ENCODE data around the gene ELFN2.

Gene ELFN2

GRCh38 chr22:37409031-37409430 lies 18.2 kb downstream of the ELFN2 start:
- Histone ChIP-seq H3K27ac (ENCODE audit: low read depth, low read length) (no peak overlapping the region), H2BK15ac (replicated peaks; ENCODE audit: low read depth) (no peak overlapping the region), H4K8ac (ENCODE audit: low read depth, low read length) (no peak overlapping the region), H2AK5ac (ENCODE audit: low read length) (no peak overlapping the region), H3K4ac (ENCODE audit: low read depth, low read length) (no peak overlapping the region), H3K4me1 (ENCODE audit: control insufficient read depth, low read depth, low read length) (no peaks in the 10 kb centered on the region), H3K18ac (ENCODE audit: low read length) (no peak overlapping the region), H3K9ac (ENCODE audit: low read length) (no peak overlapping the region), H3K4me2 (ENCODE audit: low read length) (no peak overlapping the region), H2BK120ac (ENCODE audit: low read depth, low read length) (no peak overlapping the region), H3K79me1 (ENCODE audit: low read length) (no peaks in the 10 kb centered on the region), H3K27me3 (ENCODE audit: insufficient read depth, low read length, poor library complexity) (no peaks in the 10 kb centered on the region), H3K4me3 (ENCODE audit: low read length) (no peak overlapping the region), H3K56ac (ENCODE audit: low read length) (no peak overlapping the region), H3K79me2 (ENCODE audit: control insufficient read depth, insufficient read depth, low read length) (no peaks in the 10 kb centered on the region), H3K23ac (ENCODE audit: low read length) (no peak overlapping the region), H4K5ac (ENCODE audit: low read length) (no peak overlapping the region), H2BK5ac (ENCODE audit: low read length) (no peak overlapping the region), H3K36me3 (ENCODE audit: control insufficient read depth, insufficient read depth, low read length) (no peaks in the 10 kb centered on the region)
- DNase-seq: no peak
- WGBS (ENCODE audit: extremely low coverage, insufficient coverage, low lambda C conversion rate): no CpG with 5 or more reads among the region's 8 CpGs

GRCh38 chr22:37407856-37408255 lies 19.4 kb downstream of the ELFN2 start:
- Histone ChIP-seq H2BK5ac (ENCODE audit: low read length) (no peak overlapping the region), H3K4me1 (ENCODE audit: control insufficient read depth, low read depth, low read length) (no peaks in the 10 kb centered on the region), H3K4me3 (ENCODE audit: low read length) (no peak overlapping the region), H3K79me1 (ENCODE audit: low read length) (no peaks in the 10 kb centered on the region), H3K4ac (ENCODE audit: low read depth, low read length) (no peak overlapping the region), H2BK15ac (replicated peaks; ENCODE audit: low read depth) (no peak overlapping the region), H3K4me2 (ENCODE audit: low read length) (no peak overlapping the region), H3K36me3 (ENCODE audit: control insufficient read depth, insufficient read depth, low read length) (no peaks in the 10 kb centered on the region), H3K23ac (ENCODE audit: low read length) (no peak overlapping the region), H3K9ac (ENCODE audit: low read length) (no peak overlapping the region), H4K5ac (ENCODE audit: low read length) (no peak overlapping the region), H3K79me2 (ENCODE audit: control insufficient read depth, insufficient read depth, low read length) (no peaks in the 10 kb centered on the region), H2BK120ac (ENCODE audit: low read depth, low read length) (no peak overlapping the region), H3K27ac (ENCODE audit: low read depth, low read length) (no peak overlapping the region), H2AK5ac (ENCODE audit: low read length) (no peak overlapping the region), H4K8ac (ENCODE audit: low read depth, low read length) (no peak overlapping the region), H3K18ac (ENCODE audit: low read length) (no peak overlapping the region), H3K56ac (ENCODE audit: low read length) (no peak overlapping the region), H3K27me3 (ENCODE audit: insufficient read depth, low read length, poor library complexity) (no peaks in the 10 kb centered on the region)
- WGBS (ENCODE audit: extremely low coverage, insufficient coverage, low lambda C conversion rate): no CpG with 5 or more reads among the region's 8 CpGs
- DNase-seq: no peak

GRCh38 chr22:37406441-37407235 lies 20.6 kb downstream of the ELFN2 start:
- H3K4me1 ChIP-seq (ENCODE audit: control insufficient read depth, low read depth, low read length): no peaks in the 10 kb centered on the region
- no peaks in the 10 kb centered on the region for H3K79me1 ChIP-seq (ENCODE audit: low read length)
- H3K4me2 ChIP-seq (ENCODE audit: low read length): no peak overlapping the region
- no peak overlapping the region for H2AK5ac ChIP-seq (ENCODE audit: low read length)
- no peak overlapping the region for H4K5ac ChIP-seq (ENCODE audit: low read length)
- no peak overlapping the region for H2BK120ac ChIP-seq (ENCODE audit: low read depth, low read length)
- no peak overlapping the region for H3K18ac ChIP-seq (ENCODE audit: low read length)
- WGBS (ENCODE audit: extremely low coverage, insufficient coverage, low lambda C conversion rate): no CpG with 5 or more reads among the region's 17 CpGs
- H2BK5ac ChIP-seq (ENCODE audit: low read length): no peak overlapping the region
- no peaks in the 10 kb centered on the region for H3K79me2 ChIP-seq (ENCODE audit: control insufficient read depth, insufficient read depth, low read length)
- H3K23ac ChIP-seq (ENCODE audit: low read length): no peak overlapping the region
- H2BK15ac ChIP-seq (replicated peaks; ENCODE audit: low read depth): no peak overlapping the region
- H3K27me3 ChIP-seq (ENCODE audit: insufficient read depth, low read length, poor library complexity): no peaks in the 10 kb centered on the region
- H4K8ac ChIP-seq (ENCODE audit: low read depth, low read length): no peak overlapping the region
- no peaks in the 10 kb centered on the region for H3K36me3 ChIP-seq (ENCODE audit: control insufficient read depth, insufficient read depth, low read length)
- H3K9ac ChIP-seq (ENCODE audit: low read length): no peak overlapping the region
- no peak overlapping the region for H3K56ac ChIP-seq (ENCODE audit: low read length)
- H3K4ac ChIP-seq (ENCODE audit: low read depth, low read length): no peak overlapping the region
- no peak overlapping the region for H3K4me3 ChIP-seq (ENCODE audit: low read length)
- no peak for DNase-seq
- H3K27ac ChIP-seq (ENCODE audit: low read depth, low read length): no peak overlapping the region

- WGBS (ENCODE audit: extremely low coverage, insufficient coverage, low lambda C conversion rate): no CpG with 5 or more reads among the region's 11 CpGs
- Histone ChIP-seq H3K79me2 (ENCODE audit: control insufficient read depth, insufficient read depth, low read length) (no peaks in the 10 kb centered on the region), H3K18ac (ENCODE audit: low read length) (no peak overlapping the region), H3K36me3 (ENCODE audit: control insufficient read depth, insufficient read depth, low read length) (no peaks in the 10 kb centered on the region), H3K27me3 (ENCODE audit: insufficient read depth, low read length, poor library complexity) (no peaks in the 10 kb centered on the region), H4K5ac (ENCODE audit: low read length) (no peak overlapping the region), H3K4me3 (ENCODE audit: low read length) (no peak overlapping the region), H3K4me2 (ENCODE audit: low read length) (no peak overlapping the region), H3K27ac (ENCODE audit: low read depth, low read length) (no peak overlapping the region), H2BK120ac (ENCODE audit: low read depth, low read length) (no peak overlapping the region), H3K56ac (ENCODE audit: low read length) (no peak overlapping the region), H2BK15ac (replicated peaks; ENCODE audit: low read depth) (no peak overlapping the region), H3K4ac (ENCODE audit: low read depth, low read length) (no peak overlapping the region), H4K8ac (ENCODE audit: low read depth, low read length) (no peak overlapping the region), H3K4me1 (ENCODE audit: control insufficient read depth, low read depth, low read length) (no peaks in the 10 kb centered on the region), H3K79me1 (ENCODE audit: low read length) (no peaks in the 10 kb centered on the region), H3K9ac (ENCODE audit: low read length) (no peak overlapping the region), H2BK5ac (ENCODE audit: low read length) (no peak overlapping the region), H2AK5ac (ENCODE audit: low read length) (no peak overlapping the region), H3K23ac (ENCODE audit: low read length) (no peak overlapping the region)
- no peak for DNase-seq
Observed at GRCh38 chr22:37404091-37404490, 23.2 kb downstream of the ELFN2 start.

GRCh38 chr22:37403267-37403960 lies 23.9 kb downstream of the ELFN2 start:
- no peaks in the 10 kb centered on the region for H3K79me1 ChIP-seq (ENCODE audit: low read length)

More at GRCh38 chr22:37403267-37403960, 23.9 kb downstream of the ELFN2 start:
- Histone ChIP-seq H3K4ac (ENCODE audit: low read depth, low read length) (no peak overlapping the region), H3K4me2 (ENCODE audit: low read length) (no peak overlapping the region), H3K4me3 (ENCODE audit: low read length) (no peak overlapping the region), H4K8ac (ENCODE audit: low read depth, low read length) (no peak overlapping the region), H3K23ac (ENCODE audit: low read length) (no peak overlapping the region), H4K5ac (ENCODE audit: low read length) (no peak overlapping the region), H2AK5ac (ENCODE audit: low read length) (no peak overlapping the region), H3K27me3 (ENCODE audit: insufficient read depth, low read length, poor library complexity) (no peaks in the 10 kb centered on the region), H3K18ac (ENCODE audit: low read length) (no peak overlapping the region), H3K79me2 (ENCODE audit: control insufficient read depth, insufficient read depth, low read length) (no peaks in the 10 kb centered on the region), H2BK15ac (replicated peaks; ENCODE audit: low read depth) (no peak overlapping the region), H3K56ac (ENCODE audit: low read length) (no peak overlapping the region), H2BK120ac (ENCODE audit: low read depth, low read length) (no peak overlapping the region), H3K4me1 (ENCODE audit: control insufficient read depth, low read depth, low read length) (no peaks in the 10 kb centered on the region), H3K27ac (ENCODE audit: low read depth, low read length) (no peak overlapping the region), H3K9ac (ENCODE audit: low read length) (no peak overlapping the region), H2BK5ac (ENCODE audit: low read length) (no peak overlapping the region), H3K36me3 (ENCODE audit: control insufficient read depth, insufficient read depth, low read length) (no peaks in the 10 kb centered on the region)
- WGBS (ENCODE audit: extremely low coverage, insufficient coverage, low lambda C conversion rate): no CpG with 5 or more reads among the region's 26 CpGs
- DNase-seq: no peak
